ENCODE results near the gene SPAG17. TPM values are rescaled to one million over a fixed set of nuclear protein-coding genes. Genes with fewer than 3 reads are reported as not detected.

Gene SPAG17
- polyA plus RNA-seq, 1 of the 3 experiments (the other 2 are of a cell fraction) = not detected

DNA sequence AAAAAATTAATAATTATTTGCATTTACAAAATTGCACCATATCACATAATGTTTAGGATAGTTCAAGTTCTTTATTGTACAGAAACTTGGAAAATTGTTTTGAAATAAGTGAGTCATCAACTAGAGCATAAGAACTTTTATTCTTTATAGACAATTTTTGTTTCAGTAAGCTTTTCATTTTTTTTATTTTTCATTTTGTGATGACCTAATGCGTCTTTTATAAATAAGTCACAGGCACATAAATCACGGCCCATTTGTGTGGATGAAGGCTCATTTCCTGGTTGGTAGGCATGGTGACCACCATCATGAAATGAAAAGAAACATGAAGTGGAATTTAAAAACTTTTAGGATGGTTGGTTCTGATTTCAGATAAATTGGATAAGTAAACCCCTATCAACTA is 39.3 kb downstream of the SPAG17 start (continued):
- TF ChIP-seq CHD2 (IDR thresholded peaks at IDR 0.05; ENCODE audit: low read length, partially characterized antibody) = no peak
- TF ChIP-seq NRF1 (IDR thresholded peaks at IDR 0.05; ENCODE audit: low read depth, low read length) = no peak
- TF ChIP-seq, protein P1, sequence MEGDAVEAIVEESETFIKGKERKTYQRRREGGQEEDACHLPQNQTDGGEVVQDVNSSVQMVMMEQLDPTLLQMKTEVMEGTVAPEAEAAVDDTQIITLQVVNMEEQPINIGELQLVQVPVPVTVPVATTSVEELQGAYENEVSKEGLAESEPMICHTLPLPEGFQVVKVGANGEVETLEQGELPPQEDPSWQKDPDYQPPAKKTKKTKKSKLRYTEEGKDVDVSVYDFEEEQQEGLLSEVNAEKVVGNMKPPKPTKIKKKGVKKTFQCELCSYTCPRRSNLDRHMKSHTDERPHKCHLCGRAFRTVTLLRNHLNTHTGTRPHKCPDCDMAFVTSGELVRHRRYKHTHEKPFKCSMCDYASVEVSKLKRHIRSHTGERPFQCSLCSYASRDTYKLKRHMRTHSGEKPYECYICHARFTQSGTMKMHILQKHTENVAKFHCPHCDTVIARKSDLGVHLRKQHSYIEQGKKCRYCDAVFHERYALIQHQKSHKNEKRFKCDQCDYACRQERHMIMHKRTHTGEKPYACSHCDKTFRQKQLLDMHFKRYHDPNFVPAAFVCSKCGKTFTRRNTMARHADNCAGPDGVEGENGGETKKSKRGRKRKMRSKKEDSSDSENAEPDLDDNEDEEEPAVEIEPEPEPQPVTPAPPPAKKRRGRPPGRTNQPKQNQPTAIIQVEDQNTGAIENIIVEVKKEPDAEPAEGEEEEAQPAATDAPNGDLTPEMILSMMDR (IDR thresholded peaks at IDR 0.05) = no peak
- no peak for TF ChIP-seq SMC3 (IDR thresholded peaks at IDR 0.05; ENCODE audit: low read depth, low read length)
- no peak for TF ChIP-seq JUND (IDR thresholded peaks at IDR 0.05)

DNA sequence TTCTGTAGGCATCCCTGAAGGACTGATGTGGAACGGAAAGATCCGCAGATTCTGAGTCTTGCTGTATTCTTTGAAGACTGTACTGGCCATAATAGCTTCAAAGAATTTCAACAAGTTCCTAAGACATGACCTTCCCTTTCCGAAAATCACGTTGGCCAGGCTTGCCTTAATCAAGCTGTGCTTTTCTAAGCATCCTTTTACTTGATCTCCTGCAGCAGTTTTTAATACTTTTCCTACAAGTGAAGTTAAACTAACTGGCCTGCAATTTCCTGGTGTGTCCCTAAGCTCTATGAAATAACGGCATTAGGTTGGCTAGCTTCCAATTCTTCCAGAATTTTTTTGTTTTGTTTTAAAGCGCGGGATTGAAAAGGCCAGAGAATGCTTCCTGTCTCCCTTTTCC is 40.3 kb downstream of the SPAG17 start:
- CTCF ChIA-PET = no interaction called here
- POLR2A ChIA-PET = no interaction called here
- Histone ChIP-seq H3K9me3 (no peaks in the 10 kb centered on the region), H3K4me3 (ENCODE audit: low read depth in 2 of 2, low read length in 1 of 2) (no peak overlapping the region), H4K20me1 (ENCODE audit: insufficient read depth) (no peaks in the 10 kb centered on the region), H3K27me3 (ENCODE audit: insufficient read depth) (peaks cover 9% of the 10 kb centered on the region; the same call in 1 of the 2 replicates), H3K4me2 (no peak overlapping the region), H3F3A (replicated peaks; ENCODE audit: insufficient read depth) (no peaks in the 10 kb centered on the region), H3K79me2 (ENCODE audit: insufficient read depth) (no peaks in the 10 kb centered on the region), H3K36me3 (replicated peaks in 1 of 2; ENCODE audit: control insufficient read depth in 1 of 2, insufficient read depth in 2 of 2, low read length in 1 of 2) (no peaks in the 10 kb centered on the region), H3K4me1 (ENCODE audit: control insufficient read depth in 1 of 2, insufficient read depth in 2 of 2, low read depth in 1 of 2, low read length in 1 of 2) (no peaks in the 10 kb centered on the region), H3K9ac (no peak overlapping the region), H2AFZ (ENCODE audit: low read depth) (0 out of 2 replicates have a peak overlapping the region, but pooled peaks have one; percentile 53), H3K27ac (ENCODE audit: low read depth in 2 of 2, low read length in 1 of 2) (no peak overlapping the region), H3K9me2 (no peaks in the 10 kb centered on the region)
- WGBS (ENCODE audit: low lambda C conversion rate) = 16% methylated on average over 7 of the region's 7 CpGs
- DNase-seq = no peak
- TF ChIP-seq RFX5 (IDR thresholded peaks at IDR 0.05; ENCODE audit: low read length) (no peak), RXRA (IDR thresholded peaks at IDR 0.05; ENCODE audit: borderline replicate concordance, low read depth) (no peak), RAD21 (IDR thresholded peaks at IDR 0.05; ENCODE audit: low read length) (no peak), ELF1 (IDR thresholded peaks at IDR 0.05) (no peak), MXI1 (IDR thresholded peaks at IDR 0.05; ENCODE audit: low read depth, low read length) (no peak), POLR2AphosphoS5 (IDR thresholded peaks at IDR 0.05; ENCODE audit: low read depth, low read length) (no peak), YY1 (IDR thresholded peaks at IDR 0.05; ENCODE audit: low read depth) (no peak), SIN3A (IDR thresholded peaks at IDR 0.05; ENCODE audit: borderline replicate concordance, low read depth, low read length) (no peak), FOXM1 (IDR thresholded peaks at IDR 0.05; ENCODE audit: low read depth) (no peak), EP300 (IDR thresholded peaks at IDR 0.05; ENCODE audit: borderline replicate concordance in 1 of 2, low read depth in 1 of 2, low read length in 1 of 2) (no peak), TEAD4 (IDR thresholded peaks at IDR 0.05; ENCODE audit: borderline replicate concordance, insufficient read depth) (no peak), NRF1 (IDR thresholded peaks at IDR 0.05; ENCODE audit: low read depth, low read length) (no peak), FOXJ3 (CRISPR knock-in tag; IDR thresholded peaks at IDR 0.05) (no peak), TAF1 (IDR thresholded peaks at IDR 0.05; ENCODE audit: borderline replicate concordance, low read depth, low read length) (no peak), FOSL2 (IDR thresholded peaks at IDR 0.05; ENCODE audit: borderline replicate concordance, low read depth) (no peak)
- TF ChIP-seq, protein P2, sequence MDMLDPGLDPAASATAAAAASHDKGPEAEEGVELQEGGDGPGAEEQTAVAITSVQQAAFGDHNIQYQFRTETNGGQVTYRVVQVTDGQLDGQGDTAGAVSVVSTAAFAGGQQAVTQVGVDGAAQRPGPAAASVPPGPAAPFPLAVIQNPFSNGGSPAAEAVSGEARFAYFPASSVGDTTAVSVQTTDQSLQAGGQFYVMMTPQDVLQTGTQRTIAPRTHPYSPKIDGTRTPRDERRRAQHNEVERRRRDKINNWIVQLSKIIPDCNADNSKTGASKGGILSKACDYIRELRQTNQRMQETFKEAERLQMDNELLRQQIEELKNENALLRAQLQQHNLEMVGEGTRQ (IDR thresholded peaks at IDR 0.05; ENCODE audit: borderline replicate concordance, low read depth, low read length) = no peak
- TF ChIP-seq, protein P3, sequence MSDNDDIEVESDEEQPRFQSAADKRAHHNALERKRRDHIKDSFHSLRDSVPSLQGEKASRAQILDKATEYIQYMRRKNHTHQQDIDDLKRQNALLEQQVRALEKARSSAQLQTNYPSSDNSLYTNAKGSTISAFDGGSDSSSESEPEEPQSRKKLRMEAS (IDR thresholded peaks at IDR 0.05; ENCODE audit: low read depth) = no peak
